GM18907 (cell line): Measurements from ENCODE around the gene WDR73.
A peak's percentile ranks its signal among the peaks of the same experiment; 100 is the strongest.
"Not testable (repeated sequence)": the region's sequence is repeated elsewhere in the genome, so short reads cannot be mapped to it uniquely, and the experiment has no call there.

ENCODE experiments used
- ATAC-seq: cut with Tn5 transposase; IDR thresholded peaks from one replicate; pipeline ENCODE4 v1.9.1; 2021; ENCODE audit warnings: mild to moderate bottlenecking, moderate library complexity; ENCODE audit not compliant: unreplicated experiment

WDR73 gene

DNA sequence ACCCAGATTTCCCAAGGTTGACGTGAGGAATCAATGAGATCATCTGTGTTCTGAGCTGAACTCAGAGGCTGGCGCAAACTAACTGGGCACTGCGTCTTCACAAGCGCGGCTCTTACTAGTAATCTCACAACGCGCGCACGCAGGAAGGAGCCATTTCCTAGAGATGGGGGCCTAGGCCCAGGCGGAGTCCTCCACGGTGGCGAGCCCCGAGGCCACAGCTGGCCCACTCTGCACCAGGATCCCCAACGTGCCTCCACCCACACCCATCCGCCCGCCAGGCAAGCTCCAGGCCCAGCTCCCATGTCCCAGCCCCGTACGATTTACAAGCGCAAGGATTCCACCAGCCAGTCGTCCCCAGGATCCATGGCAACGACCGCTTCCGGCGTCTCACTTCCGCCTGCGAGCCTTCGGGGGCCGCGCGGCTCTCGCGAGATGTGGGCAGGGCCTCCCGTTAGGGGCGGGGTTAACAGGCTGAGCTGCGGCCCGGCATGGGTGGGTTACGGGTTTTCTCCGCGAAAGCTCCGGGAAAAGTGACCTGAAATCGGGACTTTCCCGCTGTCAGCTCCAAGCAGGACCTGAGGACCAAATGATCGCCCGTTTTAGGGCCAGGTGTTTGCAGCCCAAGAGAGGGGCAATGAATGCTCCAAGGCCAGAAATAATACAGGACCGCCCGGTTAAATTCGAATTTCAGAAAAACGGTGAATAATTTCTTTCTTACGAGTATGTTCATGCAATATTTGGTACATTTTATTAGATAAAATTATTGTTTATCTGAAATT, at the start of gene WDR73:
Gene WDR73 (minus strand): TSS at position 374 of the 779 bp plus-strand sequence. CDS start 9 bp downstream, at position 365.
- ATAC-seq, result peak; percentile 86

DNA sequence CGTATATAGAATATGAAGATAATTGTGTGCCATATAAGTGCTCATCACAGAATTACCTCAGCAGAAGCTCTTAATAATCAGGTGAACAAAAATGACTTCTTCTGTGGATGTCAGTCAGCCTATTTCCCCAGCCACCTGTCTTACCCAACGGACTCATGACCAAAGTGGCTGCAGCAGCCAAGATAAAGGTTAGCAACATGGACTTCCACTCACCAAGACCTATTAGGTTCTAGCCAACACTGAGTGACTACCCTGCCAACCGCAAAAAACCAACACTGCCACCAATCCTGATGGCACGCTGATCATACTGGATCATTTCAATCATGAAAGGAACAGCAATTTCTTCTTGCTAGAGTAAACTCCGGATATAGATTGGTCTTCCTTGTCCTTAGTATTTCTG, 49.7 kb upstream of the WDR73 start:
- no peak for ATAC-seq

GRCh38 chr15:84702961-84703482, 48.9 kb upstream of the WDR73 start:
- no peak for ATAC-seq

- ATAC-seq, result no peak
Observed at GRCh38 chr15:84699538-84700191, 45.6 kb upstream of the WDR73 start.

DNA sequence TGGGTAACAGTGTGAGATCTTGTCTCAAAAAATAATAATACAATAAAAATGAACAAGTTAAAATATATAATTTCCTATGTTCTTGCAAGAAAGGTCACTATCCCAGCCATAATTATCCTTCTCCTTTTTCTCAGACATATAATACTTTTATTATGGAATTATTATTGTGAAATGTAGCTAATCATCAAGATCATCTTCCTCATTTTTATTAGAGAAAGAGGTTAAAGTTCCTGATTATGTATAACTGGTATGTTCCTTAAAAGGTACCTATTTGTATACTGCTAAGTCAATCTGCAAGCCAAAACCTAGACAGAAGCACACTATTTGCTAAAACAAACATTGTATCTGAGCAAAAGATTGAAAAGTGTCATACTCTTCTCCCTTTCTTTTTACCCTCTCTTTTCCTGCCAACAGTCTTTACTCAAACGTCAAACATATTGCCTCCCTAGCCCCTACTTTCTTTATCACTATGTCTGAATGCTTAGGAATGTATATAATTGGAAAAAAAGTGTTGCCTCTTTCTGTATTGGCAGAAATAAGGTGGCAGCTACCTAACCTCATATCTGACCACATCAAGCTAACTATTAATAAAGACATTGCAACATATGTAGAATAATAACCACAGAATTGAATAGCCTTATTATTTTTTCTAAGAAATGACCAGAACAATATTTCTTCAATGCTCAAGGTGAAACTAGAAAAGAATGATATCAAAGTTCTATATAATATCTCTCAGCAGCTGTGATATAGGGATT, 43.3 kb upstream of the WDR73 start:
- no peak for ATAC-seq

GRCh38 chr15:84696757-84697156, 42.7 kb upstream of the WDR73 start:
- no peak for ATAC-seq

GRCh38 chr15:84690342-84690741, 36.3 kb upstream of the WDR73 start:
- ATAC-seq, result no peak

- no peak for ATAC-seq
Observed at GRCh38 chr15:84689858-84690257, 35.8 kb upstream of the WDR73 start.

GRCh38 chr15:84686446-84686845, 32.4 kb upstream of the WDR73 start:
- not testable (repeated sequence) for ATAC-seq

DNA sequence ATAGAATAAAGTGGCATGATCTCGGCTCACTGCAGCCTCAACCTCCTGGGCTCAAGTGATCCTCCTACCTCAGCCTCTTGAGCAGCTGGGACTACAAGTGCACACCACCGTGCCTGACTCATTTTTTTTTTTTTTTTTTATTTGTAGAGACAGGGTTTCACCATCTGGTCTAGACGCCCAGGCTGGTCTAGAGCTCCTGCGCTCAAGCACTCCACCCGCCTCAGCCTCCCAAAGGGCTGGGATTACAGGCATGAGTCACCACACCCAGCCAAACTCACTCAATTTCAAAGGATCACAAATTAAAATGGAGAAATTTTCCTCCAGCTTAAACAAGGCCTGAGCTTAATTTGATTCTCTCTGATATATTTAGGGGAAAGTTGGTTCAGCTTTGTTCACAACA, 31.2 kb upstream of the WDR73 start:
- no peak for ATAC-seq

DNA sequence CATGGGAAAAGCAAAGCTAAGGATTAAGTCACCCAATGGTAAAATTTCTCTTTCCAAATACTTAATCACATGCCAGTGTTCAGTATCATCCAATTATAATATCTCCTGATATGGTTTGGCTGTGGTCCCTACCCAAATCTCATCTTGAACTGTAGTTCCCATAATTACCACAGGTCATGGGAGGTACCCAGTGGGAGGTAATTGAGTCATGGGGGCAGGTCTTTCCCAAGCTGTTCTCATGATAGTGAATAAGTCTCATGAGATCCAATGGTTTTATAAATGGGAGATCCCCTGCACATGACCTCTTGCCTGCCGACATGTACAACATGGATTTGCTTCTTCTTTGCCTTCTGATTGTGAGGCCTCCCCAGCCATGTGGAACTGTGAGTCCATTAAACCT, 30.0 kb upstream of the WDR73 start:
- ATAC-seq, result no peak

- no peak for ATAC-seq
Observed at GRCh38 chr15:84681831-84682230, 27.7 kb upstream of the WDR73 start.

DNA sequence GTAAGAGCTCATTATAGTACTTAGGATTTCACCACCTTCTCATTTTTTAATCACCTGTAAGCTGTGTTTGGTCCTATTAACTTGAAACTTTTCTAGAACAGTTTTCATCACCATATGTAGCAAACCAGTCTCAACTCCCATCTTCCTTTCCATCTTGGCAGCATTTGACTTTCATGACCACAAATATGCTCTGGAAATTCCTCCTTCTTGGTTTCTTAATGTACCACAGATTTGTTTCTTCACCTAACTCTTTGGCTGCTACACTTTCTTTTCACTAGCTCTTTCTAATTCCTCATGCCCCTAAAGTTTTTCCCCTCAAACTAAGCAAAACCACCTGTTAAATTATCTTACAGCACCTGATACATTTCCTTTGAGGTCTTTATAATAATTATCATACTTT, 17.1 kb upstream of the WDR73 start:
- no peak for ATAC-seq

GRCh38 chr15:84669726-84670125, 15.6 kb upstream of the WDR73 start:
- ATAC-seq, result no peak

DNA sequence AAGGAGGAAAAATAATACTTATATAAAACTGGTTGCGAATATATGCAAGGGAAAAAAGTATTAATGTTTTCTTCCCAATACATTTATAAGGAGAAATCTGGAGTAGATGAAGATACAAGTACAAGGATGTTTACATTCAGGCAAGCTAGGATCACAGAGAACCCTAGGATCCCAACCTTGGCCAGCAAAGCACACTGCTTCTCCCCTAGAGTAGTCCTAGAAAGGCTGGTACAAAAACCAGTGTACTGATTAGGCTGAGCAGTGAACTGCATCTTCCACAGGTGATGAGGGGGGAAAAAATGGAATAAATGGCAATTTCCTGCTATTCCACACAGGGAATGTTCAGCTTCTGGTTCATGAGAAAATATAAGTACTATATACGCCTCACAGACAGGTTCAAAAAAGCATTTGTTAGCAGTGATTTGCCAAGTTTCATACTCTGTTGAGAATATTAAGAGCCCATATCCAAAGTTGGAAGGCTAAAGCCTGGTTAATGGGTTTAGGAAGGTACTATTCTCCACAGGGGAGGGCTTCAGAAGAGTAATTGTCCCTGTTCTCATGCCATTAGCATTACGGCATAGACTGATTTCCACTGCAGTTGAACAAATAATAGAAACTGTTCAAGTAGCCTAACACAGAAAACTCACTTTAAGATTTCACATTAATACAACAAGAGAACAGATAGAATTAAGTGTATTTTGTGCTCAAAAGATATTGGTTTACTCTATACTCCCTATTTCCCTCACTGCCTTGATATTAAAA, 14.3 kb upstream of the WDR73 start:
- no peak for ATAC-seq

DNA sequence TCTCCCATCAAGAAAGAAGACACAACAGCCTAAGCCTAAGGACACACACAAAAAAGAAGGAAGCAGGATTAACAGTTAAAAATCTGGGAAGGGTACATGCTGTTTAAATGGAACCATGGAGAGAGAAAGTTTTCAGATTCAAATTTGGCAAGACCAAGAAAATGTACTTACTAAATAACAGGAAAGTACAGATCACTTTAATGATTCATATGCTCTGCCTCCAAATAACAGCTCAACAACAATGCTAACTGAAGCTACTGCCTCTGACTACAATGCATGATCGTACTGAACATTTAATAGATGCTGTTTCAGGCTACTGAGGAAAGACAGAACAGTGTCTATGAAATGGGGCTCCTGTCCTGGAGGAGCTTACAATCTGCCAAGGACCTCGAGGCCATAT, 12.3 kb upstream of the WDR73 start:
- ATAC-seq, result no peak

GRCh38 chr15:84661001-84661400, 6.9 kb upstream of the WDR73 start:
- ATAC-seq, result no peak

- no peak for ATAC-seq
Observed at GRCh38 chr15:84659904-84660781, 6.1 kb upstream of the WDR73 start.

GRCh38 chr15:84658788-84659411, 4.8 kb upstream of the WDR73 start:
- ATAC-seq, result no peak
